K562 (cell line): ENCODE measurements around the gene AMOTL1.
A peak's percentile ranks its signal among the peaks of the same experiment; 100 is the strongest.

Experiments
- FOXK1 ChIP-seq: sonication (generic); formaldehyde crosslinking; IDR thresholded peaks from 2 replicates; pipeline ENCODE4 v1.8.0; 2022; ENCODE audit warnings: missing genetic modification reagents, mild to moderate bottlenecking, borderline replicate concordance
- HCFC1 ChIP-seq: IDR thresholded peaks from 2 replicates; pipeline ENCODE4 v1.6.1; 2012; ENCODE audit warnings: low read depth, low read length, improper control_type of control experiment
- JUNB ChIP-seq: fragments of 450-650 bp; formaldehyde crosslinking; conservative IDR thresholded peaks from 2 replicates; pipeline ENCODE4 v1.4.0; 2020; ENCODE audit warnings: mild to moderate bottlenecking
- NBN ChIP-seq: fragments of 450-650 bp; IDR thresholded peaks from 2 replicates; pipeline ENCODE4 v1.6.1; 2016; ENCODE audit warnings: low read depth, mild to moderate bottlenecking
- NONO ChIP-seq, 2 experiments: fragments of 200-400 bp in 1 of 2; fragments of 450-650 bp in 1 of 2; formaldehyde crosslinking in 1 of 2; IDR thresholded peaks; 2 replicates each; pipeline ENCODE4 v1.6.1; 2017; ENCODE audit warnings: low read depth in 2 of 2, mild to moderate bottlenecking in 2 of 2, moderate library complexity in 2 of 2, low read length in 1 of 2
- NUFIP1 ChIP-seq: fragments of 450-650 bp; IDR thresholded peaks from 2 replicates; pipeline ENCODE4 v1.6.1; 2018; ENCODE audit not compliant: partially characterized antibody
- POLR2AphosphoS2 ChIP-seq: IDR thresholded peaks from 2 replicates; pipeline ENCODE4 v1.6.1; 2012; ENCODE audit warnings: low read length, improper control_type of control experiment
- POLR3G ChIP-seq: IDR thresholded peaks from 2 replicates; pipeline ENCODE4 v1.6.1; 2011; ENCODE audit not compliant: insufficient read length, insufficient replicate concordance; ENCODE audit errors: extremely low read depth
- SNRNP70 ChIP-seq: fragments of 200-400 bp; formaldehyde crosslinking; optimal IDR thresholded peaks from 2 replicates; pipeline ENCODE3; 2017; ENCODE audit warnings: low read depth, low read length
- TAF1 ChIP-seq: IDR thresholded peaks from 2 replicates; pipeline ENCODE4 v1.6.1; 2011; ENCODE audit warnings: mild to moderate bottlenecking, low read length, moderate library complexity; ENCODE audit not compliant: insufficient read depth, control insufficient read depth, severe bottlenecking; ENCODE audit errors: extremely low read depth
- ZFP1 ChIP-seq: fragments of 450-650 bp; formaldehyde crosslinking; IDR thresholded peaks from 2 replicates; pipeline ENCODE4 v1.4.0; 2020; ENCODE audit warnings: mild to moderate bottlenecking, mixed read lengths
- ZFX ChIP-seq: sonication (generic); formaldehyde crosslinking; IDR thresholded peaks from 2 replicates; pipeline ENCODE4 v1.8.0; 2022; ENCODE audit warnings: mild to moderate bottlenecking, missing genetic modification reagents, moderate library complexity
- ZNF121 ChIP-seq: sonication (generic); formaldehyde crosslinking; conservative IDR thresholded peaks from 2 replicates; pipeline ENCODE4 v1.8.0; 2022; ENCODE audit warnings: missing genetic modification reagents
- TF ChIP-seq, protein P1 (sequence below), 2 experiments: fragments of 450-650 bp; formaldehyde crosslinking in 1 of 2; IDR thresholded peaks; 2 replicates each; pipeline versions ENCODE4 v1.4.0 to v1.6.1; 2014 to 2020; ENCODE audit warnings: mild to moderate bottlenecking in 2 of 2, borderline replicate concordance in 1 of 2, low read depth in 1 of 2

DNA sequence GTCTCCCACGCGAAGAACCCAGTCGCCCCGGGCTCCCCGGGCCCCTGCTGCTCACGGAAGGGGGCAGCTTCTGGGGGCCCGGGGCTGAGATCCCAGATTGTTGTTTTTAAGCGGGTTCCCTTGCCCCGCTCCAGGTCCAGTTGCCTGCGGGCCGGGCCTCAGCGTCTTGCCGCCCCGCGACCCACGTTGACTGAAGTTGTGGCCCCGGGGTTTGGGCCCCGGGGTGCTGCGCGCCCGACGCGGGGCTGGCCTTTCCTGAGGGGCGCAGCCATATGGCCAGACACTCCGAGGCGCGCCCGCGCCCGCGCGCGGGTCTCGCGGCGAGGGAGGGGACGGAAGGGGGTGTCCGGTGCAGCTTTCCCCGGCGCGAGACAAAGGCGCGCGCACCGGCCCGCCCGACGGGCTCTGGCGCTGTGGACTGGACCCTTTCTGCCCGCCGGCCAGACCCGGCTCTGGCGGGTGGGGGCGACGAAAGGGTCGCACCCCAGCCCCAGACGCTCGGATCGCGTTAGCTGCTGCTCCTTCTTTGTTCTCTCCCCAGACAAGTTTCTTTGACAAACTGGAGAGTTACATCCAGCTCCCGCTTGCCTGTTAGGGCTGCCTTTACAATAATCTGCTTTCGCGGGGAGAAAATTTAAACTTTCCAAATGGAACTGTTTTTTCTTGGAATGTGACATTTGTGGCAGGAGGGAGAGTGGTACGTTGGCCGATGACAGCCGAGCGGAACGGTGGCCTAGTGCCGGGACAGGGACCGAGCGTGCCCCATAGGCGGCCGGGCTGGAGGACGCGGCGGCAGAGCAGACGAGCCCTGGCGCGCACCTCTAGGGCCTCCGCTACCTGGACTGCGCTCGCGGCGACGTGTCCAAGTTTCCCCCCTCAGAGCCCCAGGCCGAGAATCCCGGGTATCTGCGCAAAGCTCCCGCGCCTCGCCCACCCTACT is 716 bp downstream of the AMOTL1 start:
- no peak for TF ChIP-seq ZFP1
- TF ChIP-seq, protein P1, sequence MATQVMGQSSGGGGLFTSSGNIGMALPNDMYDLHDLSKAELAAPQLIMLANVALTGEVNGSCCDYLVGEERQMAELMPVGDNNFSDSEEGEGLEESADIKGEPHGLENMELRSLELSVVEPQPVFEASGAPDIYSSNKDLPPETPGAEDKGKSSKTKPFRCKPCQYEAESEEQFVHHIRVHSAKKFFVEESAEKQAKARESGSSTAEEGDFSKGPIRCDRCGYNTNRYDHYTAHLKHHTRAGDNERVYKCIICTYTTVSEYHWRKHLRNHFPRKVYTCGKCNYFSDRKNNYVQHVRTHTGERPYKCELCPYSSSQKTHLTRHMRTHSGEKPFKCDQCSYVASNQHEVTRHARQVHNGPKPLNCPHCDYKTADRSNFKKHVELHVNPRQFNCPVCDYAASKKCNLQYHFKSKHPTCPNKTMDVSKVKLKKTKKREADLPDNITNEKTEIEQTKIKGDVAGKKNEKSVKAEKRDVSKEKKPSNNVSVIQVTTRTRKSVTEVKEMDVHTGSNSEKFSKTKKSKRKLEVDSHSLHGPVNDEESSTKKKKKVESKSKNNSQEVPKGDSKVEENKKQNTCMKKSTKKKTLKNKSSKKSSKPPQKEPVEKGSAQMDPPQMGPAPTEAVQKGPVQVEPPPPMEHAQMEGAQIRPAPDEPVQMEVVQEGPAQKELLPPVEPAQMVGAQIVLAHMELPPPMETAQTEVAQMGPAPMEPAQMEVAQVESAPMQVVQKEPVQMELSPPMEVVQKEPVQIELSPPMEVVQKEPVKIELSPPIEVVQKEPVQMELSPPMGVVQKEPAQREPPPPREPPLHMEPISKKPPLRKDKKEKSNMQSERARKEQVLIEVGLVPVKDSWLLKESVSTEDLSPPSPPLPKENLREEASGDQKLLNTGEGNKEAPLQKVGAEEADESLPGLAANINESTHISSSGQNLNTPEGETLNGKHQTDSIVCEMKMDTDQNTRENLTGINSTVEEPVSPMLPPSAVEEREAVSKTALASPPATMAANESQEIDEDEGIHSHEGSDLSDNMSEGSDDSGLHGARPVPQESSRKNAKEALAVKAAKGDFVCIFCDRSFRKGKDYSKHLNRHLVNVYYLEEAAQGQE (IDR thresholded peaks at IDR 0.05; ENCODE audit: borderline replicate concordance) = no peak
- TF ChIP-seq, protein P1 (CRISPR knock-in tag; IDR thresholded peaks at IDR 0.05; ENCODE audit: low read depth) = no peak
- TF ChIP-seq NUFIP1 = no peak
- TF ChIP-seq TAF1 = peak; percentile 11
- TF ChIP-seq HCFC1 = no peak
- TF ChIP-seq SNRNP70 = no peak
- no peak for TF ChIP-seq NONO (IDR thresholded peaks at IDR 0.05; ENCODE audit: low read depth in 2 of 2, low read length in 1 of 2)
- no peak for TF ChIP-seq FOXK1 (CRISPR knock-in tag)
- TF ChIP-seq POLR2AphosphoS2 = no peak
- TF ChIP-seq ZNF121 (CRISPR knock-in tag) = no peak
- no peak for TF ChIP-seq JUNB (CRISPR knock-in tag)
- no peak for TF ChIP-seq NBN
- no peak for TF ChIP-seq POLR3G
- no peak for TF ChIP-seq ZFX (CRISPR knock-in tag)
